T-cell (primary cell): Measurements from ENCODE around the gene SERPINE1. TPM values are rescaled to one million over a fixed set of nuclear protein-coding genes. Genes with fewer than 3 reads are reported as not detected.
A peak's percentile ranks its signal among the peaks of the same experiment; 100 is the strongest.

ENCODE experiments used
- ATAC-seq, 4 experiments: fragments of 200-7000 bp in 3 of 4; fragments of 150-1000 bp in 1 of 4; cut with Tn5 transposase; replicated peaks in 1 of 4; 1 replicate in 3 of 4; 2 replicates in 1 of 4; pipeline ENCODE4 v1.10.0; 2021; ENCODE audit warnings: moderate library complexity in 3 of 4, mild to moderate bottlenecking in 2 of 4, moderate number of reproducible peaks in 1 of 4
- CTCF ChIA-PET, 2 donors: fragments of 300-600 bp; sonication (Branson Sonifier 250); formaldehyde crosslinking; loops; one replicate each; lab custom pipeline; 2022; ENCODE audit warnings: antibody characterized with exemption in 2 of 2; lab: Charles Lee
- POLR2A ChIA-PET, 2 donors: fragments of 300-600 bp; sonication (Branson Sonifier 250); formaldehyde crosslinking; loops; one replicate each; lab custom pipeline; 2022; ENCODE audit warnings: antibody characterized with exemption in 2 of 2; lab: Charles Lee
- DNase-seq, 35 experiments: peaks; one replicate each; pipeline versions ENCODE4 v3.0.0 to v3.0.0-alpha.2; 2013 to 2023
- H3K27ac ChIP-seq: one replicate; pipeline ENCODE4 v1.5.1; 2013; ENCODE audit warnings: low read length
- H3K27me3 ChIP-seq, 2 experiments: replicated peaks in 1 of 2; 1 replicate in 1 of 2; 2 replicates in 1 of 2; pipeline versions ENCODE4 v1.6.1 to v1.7.0; 2013; ENCODE audit warnings: low read length in 1 of 2, mixed read lengths in 1 of 2; ENCODE audit not compliant: control insufficient read depth in 2 of 2, insufficient read depth in 2 of 2; ENCODE audit errors: extremely low read depth in 1 of 2
- H3K36me3 ChIP-seq, 2 donors: 1 replicate in 1 of 2; 2 replicates in 1 of 2; pipeline versions ENCODE4 v1.6.1 to v1.7.0; 2013; ENCODE audit warnings: low read length in 1 of 2; ENCODE audit not compliant: control insufficient read depth in 2 of 2, insufficient read depth in 1 of 2; ENCODE audit errors: extremely low read depth in 1 of 2
- H3K4me1 ChIP-seq, 2 experiments: 1 replicate in 1 of 2; 2 replicates in 1 of 2; pipeline versions ENCODE4 v1.6.1 to v1.7.0; 2013; ENCODE audit warnings: low read length in 2 of 2, mixed read lengths in 1 of 2; ENCODE audit not compliant: insufficient read depth in 2 of 2, control insufficient read depth in 1 of 2; ENCODE audit errors: extremely low read depth in 1 of 2
- H3K4me3 ChIP-seq, 2 donors: 1 replicate in 1 of 2; 2 replicates in 1 of 2; pipeline versions ENCODE4 v1.5.1 to v1.7.0; 2013; ENCODE audit warnings: mild to moderate bottlenecking in 2 of 2, low read length in 1 of 2, moderate library complexity in 1 of 2; ENCODE audit not compliant: control insufficient read depth in 1 of 2; ENCODE audit errors: extremely low read depth in 1 of 2
- H3K9me3 ChIP-seq: 2 replicates; pipeline ENCODE4 v1.7.0; 2013
- H3K27ac Mint-ChIP-seq, 2 donors: one replicate each; pipeline ENCODE4 v1.8.0; 2020 to 2021; ENCODE audit warnings: mild to moderate bottlenecking in 2 of 2, mixed read lengths in 2 of 2
- H3K27me3 Mint-ChIP-seq, 2 donors: one replicate each; pipeline ENCODE4 v1.8.0; 2021 to 2022; ENCODE audit warnings: mixed read lengths in 2 of 2
- H3K36me3 Mint-ChIP-seq: one replicate; pipeline ENCODE4 v1.8.0; 2021; ENCODE audit warnings: mixed read lengths
- H3K4me1 Mint-ChIP-seq, 3 donors: one replicate each; pipeline ENCODE4 v1.8.0; 2020 to 2022; ENCODE audit warnings: mixed read lengths in 3 of 3, mild to moderate bottlenecking in 1 of 3
- H3K4me3 Mint-ChIP-seq, 3 donors: one replicate each; pipeline ENCODE4 v1.8.0; 2020 to 2022; ENCODE audit warnings: mild to moderate bottlenecking in 3 of 3, mixed read lengths in 3 of 3, moderate library complexity in 3 of 3
- H3K9me3 Mint-ChIP-seq, 3 donors: one replicate each; pipeline ENCODE4 v1.8.0; 2020 to 2022; ENCODE audit warnings: mixed read lengths in 3 of 3
- WGBS: methylation state at CpG from one replicate; pipeline ENCODE4 v1.1.5; 2013; ENCODE audit warnings: missing lambda C conversion rate; ENCODE audit not compliant: insufficient coverage; 5-methylcytosine and 5-hydroxymethylcytosine counted together
- total RNA-seq, 35 experiments: library from RNA in 6 of 35; stranded (reverse) in 6 of 35; fragments of 120-200 nt in 1 of 35; gene quantifications; one replicate each; pipeline versions ENCODE4 v1.2.1 to v1.2.4 and lab custom pipeline; 2013 to 2026

SERPINE1 gene
- total RNA-seq, 5 donors from 2014 or later (not counting 1 experiment from before 2014, with no cell fraction given), result 0.18 to 0.79 (median 0.51) TPM; not detected in 1

DNA sequence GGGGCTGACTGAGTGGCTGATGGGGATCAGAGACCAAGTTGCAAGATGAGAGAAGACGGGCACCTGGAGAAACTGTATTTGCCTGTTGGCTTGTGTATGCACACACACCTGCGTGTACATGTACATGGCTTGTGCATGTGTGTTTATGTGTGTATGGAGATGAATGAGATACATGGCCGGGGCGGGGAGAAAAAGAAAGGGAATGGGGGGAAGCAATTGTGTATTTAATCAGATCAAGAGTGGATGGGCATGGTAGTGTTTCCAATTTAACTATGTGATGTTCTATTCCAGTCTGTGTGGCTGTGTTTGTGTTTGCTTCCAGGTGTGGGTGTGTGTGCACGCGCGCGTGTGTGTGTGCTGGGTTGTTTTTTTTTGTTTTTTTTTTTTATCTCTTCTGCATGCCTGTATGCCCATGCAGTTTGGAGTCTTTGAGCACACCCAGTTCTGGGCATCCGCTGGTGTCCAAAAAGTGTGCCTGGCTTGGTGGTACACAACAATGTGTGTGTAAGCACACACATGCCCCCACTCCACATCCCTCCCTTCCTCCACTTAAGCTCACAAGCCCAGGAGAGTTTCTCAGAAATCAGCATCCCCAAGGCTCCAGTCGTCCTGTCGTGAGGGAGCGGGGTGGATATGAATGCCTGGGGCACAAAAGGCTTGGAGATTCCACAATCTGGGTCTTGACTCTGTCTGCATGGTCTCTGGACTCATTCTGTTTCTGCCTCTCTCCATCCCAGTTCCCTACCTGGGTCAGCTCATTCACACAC is 40.9 kb downstream of the SERPINE1 start:
- Histone ChIP-seq H3K36me3 (no peaks in the 10 kb centered on the region), H3K4me1 (peaks cover 40 to 81% of the 10 kb centered on the region in 2 experiments), H3K4me3 (no peak overlapping the region), H3K27me3 (peaks cover 18 to 93% of the 10 kb centered on the region in 2 experiments), H3K9me3 (no peaks in the 10 kb centered on the region), H3K27ac (no peak overlapping the region)
- peaks cover 65 to 74% (median 70%) of the 10 kb centered on the region in 3 donors for H3K4me1 Mint-ChIP-seq
- peaks cover 62 to 77% of the 10 kb centered on the region in 2 donors for H3K27me3 Mint-ChIP-seq
- no peaks in the 10 kb centered on the region for H3K9me3 Mint-ChIP-seq
- DNase-seq (no peak), ATAC-seq (no peak)
- H3K36me3 Mint-ChIP-seq, result no peaks in the 10 kb centered on the region
- WGBS, result 3% methylated on average over 4 of the region's 12 CpGs
- ChIA-PET POLR2A (no interaction called here), CTCF (no interaction called here)
- H3K27ac Mint-ChIP-seq, result peak overlapping the region in 1 of 2 donors; percentile 52
- H3K4me3 Mint-ChIP-seq, result no peak overlapping the region

DNA sequence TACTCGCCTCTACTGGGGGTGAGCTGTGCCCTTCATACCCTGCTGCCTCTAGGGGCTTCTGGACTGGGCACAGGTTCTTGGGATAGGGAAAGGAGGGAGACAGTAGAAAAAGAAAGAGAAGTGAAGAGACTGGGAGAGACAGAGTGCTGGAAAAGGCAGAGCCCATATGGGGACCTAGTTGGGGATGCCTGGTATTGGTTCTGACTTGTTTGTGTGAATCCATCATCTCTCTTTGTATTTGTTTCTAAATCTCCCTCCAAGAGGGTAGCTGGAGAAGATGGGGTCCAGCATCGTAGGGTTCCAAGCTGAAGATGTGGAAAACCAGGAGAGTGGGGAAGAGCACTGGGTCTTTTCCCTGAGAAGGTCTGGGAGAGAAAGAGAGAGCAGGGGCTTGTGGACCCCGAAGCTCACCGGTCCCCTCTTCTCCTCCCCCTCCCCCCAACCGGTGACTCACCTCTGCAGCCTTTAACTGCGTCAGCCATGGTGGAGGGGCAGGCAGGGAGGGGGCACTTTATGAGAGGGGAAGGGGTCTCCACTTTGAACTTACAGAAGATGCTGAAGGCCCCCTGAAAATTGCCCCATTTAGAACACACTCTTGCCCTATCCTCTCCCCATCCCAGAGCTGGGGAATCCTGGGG is 41.6 kb downstream of the SERPINE1 start:
- no peaks in the 10 kb centered on the region for H3K9me3 ChIP-seq
- ChIA-PET POLR2A (no interaction called here), CTCF (interaction anchor here in 1 of 2 donors (0.7 kb wide), 1 partner anchor 26 kb away, joined by 4 read pairs; no protein-coding TSS in a partner anchor)
- Mint-ChIP-seq H3K36me3 (no peaks in the 10 kb centered on the region), H3K4me3 (no peak overlapping the region), H3K27ac (peak overlapping the region in 1 of 2 donors; percentile 52), H3K9me3 (no peaks in the 10 kb centered on the region), H3K27me3 (peaks cover 64 to 79% of the 10 kb centered on the region in 2 donors), H3K4me1 (peaks cover 69 to 77% (median 73%) of the 10 kb centered on the region in 3 donors)
- H3K4me1 ChIP-seq, result peaks cover 41 to 82% of the 10 kb centered on the region in 2 experiments
- H3K4me3 ChIP-seq, result no peak overlapping the region
- WGBS, result no CpG with 5 or more reads among the region's 6 CpGs
- H3K36me3 ChIP-seq, result no peaks in the 10 kb centered on the region
- DNase-seq (no peak), ATAC-seq (no peak)
- H3K27me3 ChIP-seq, result peaks cover 18 to 97% of the 10 kb centered on the region in 2 experiments
- no peak overlapping the region for H3K27ac ChIP-seq

DNA sequence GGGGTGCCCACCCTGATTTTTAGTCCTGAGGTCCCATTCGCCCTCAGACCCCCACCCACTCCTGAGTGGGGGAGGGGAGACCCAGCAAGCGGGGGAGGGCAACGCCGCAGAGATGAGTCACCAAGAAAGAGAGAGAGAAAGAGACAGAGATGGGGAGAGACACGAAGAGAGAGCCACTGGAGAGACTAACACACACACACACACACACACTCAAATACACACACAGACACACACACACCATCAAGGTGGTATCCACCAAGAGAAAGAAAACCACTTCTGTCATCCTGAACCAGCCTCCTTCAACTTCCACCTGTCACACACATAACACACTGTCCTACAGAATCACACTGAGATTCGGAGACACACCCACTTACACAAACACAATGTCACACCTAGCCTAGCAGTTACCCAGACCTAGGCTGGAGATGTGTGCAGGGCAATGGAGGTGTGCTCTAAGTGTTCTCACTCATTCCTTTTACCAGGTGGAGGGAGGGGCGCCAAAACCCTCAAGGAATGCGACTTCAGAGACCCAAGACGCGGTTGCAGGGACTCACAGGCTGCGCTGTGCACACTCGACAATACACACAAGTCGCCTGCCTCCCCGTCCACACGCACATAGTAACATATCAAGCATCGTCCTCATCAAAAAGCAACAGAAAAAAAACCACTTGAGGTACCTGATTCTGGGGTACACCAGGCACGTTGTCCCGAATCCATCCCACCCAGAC is 42.4 kb downstream of the SERPINE1 start:
- no peaks in the 10 kb centered on the region for H3K36me3 ChIP-seq
- CTCF ChIA-PET, result no interaction called here
- DNase-seq (no peak), ATAC-seq (no peak)
- Mint-ChIP-seq H3K27me3 (peaks cover 70 to 84% of the 10 kb centered on the region in 2 donors), H3K9me3 (no peaks in the 10 kb centered on the region), H3K27ac (peak overlapping the region in 1 of 2 donors; percentile 20), H3K4me1 (peaks cover 74 to 83% (median 80%) of the 10 kb centered on the region in 3 donors), H3K36me3 (no peaks in the 10 kb centered on the region), H3K4me3 (peak overlapping the region in 1 of 3 donors; percentile 74)
- H3K27ac ChIP-seq, result no peak overlapping the region
- POLR2A ChIA-PET, result no interaction called here
- peaks cover 36 to 83% of the 10 kb centered on the region in 2 experiments for H3K4me1 ChIP-seq
- peaks cover 18 to 98% of the 10 kb centered on the region in 2 experiments for H3K27me3 ChIP-seq
- H3K9me3 ChIP-seq, result no peaks in the 10 kb centered on the region
- H3K4me3 ChIP-seq, result no peak overlapping the region
- 3% methylated on average over 11 of the region's 18 CpGs for WGBS

DNA sequence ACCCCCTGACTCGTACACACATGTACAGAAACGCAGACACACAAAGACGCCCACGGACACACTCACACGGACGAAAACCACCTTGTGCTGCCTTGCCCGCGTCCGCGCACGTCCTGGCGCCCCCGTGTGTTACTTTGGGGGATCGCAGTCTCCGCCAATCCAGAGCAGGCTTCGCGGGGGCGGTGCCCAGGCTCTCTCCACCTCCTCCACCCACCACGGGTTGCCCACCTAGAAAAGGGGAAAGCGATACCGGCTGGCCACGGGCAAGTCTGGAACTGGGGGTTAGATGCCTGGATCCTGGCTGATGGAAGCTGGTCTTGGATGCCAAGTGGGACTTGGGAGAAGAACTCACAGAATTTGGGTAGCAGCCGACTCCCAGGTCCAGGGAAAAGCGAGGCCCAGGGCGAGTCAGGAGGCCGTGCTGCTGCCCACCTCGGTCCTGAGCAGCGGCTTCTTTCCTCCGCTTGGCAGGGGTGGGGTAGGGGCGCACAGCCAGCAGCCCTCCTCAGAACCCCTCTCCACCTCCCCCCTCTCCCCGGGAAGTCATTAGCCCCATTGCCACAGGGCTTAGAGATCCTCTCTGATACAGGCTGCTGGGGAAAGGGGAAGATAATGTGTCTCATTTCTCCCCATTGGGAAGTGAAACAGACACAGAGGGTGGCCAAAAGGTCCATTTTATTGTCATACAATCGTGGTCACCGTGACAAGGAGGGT is 43.1 kb downstream of the SERPINE1 start:
- Histone ChIP-seq H3K9me3 (no peaks in the 10 kb centered on the region), H3K27me3 (peaks cover 17 to 98% of the 10 kb centered on the region in 2 experiments), H3K4me3 (peak overlapping the region in 1 of 2 donors; percentile 41), H3K4me1 (peaks cover 36 to 80% of the 10 kb centered on the region in 2 experiments), H3K27ac (no peak overlapping the region), H3K36me3 (no peaks in the 10 kb centered on the region)
- DNase-seq (peak; percentile 43 to 87 (median 70)), ATAC-seq (peak; percentile 49 to 65 (median 56))
- Mint-ChIP-seq H3K4me3 (peak overlapping the region in 1 of 3 donors; percentile 74), H3K4me1 (peaks cover 72 to 85% (median 82%) of the 10 kb centered on the region in 3 donors), H3K9me3 (no peaks in the 10 kb centered on the region), H3K27me3 (peaks cover 74 to 84% of the 10 kb centered on the region in 2 donors), H3K36me3 (no peaks in the 10 kb centered on the region), H3K27ac (no peak overlapping the region)
- 4% methylated on average over 21 of the region's 33 CpGs for WGBS
- POLR2A ChIA-PET, result no interaction called here
- CTCF ChIA-PET, result interaction anchor here (1.0 to 2.3 kb wide), 3 partner anchors 21 to 48 kb away, joined by 3 to 27 read pairs (median 4); partner anchors contain the start of gene ZNHIT1 (in 1 of the 2)

DNA sequence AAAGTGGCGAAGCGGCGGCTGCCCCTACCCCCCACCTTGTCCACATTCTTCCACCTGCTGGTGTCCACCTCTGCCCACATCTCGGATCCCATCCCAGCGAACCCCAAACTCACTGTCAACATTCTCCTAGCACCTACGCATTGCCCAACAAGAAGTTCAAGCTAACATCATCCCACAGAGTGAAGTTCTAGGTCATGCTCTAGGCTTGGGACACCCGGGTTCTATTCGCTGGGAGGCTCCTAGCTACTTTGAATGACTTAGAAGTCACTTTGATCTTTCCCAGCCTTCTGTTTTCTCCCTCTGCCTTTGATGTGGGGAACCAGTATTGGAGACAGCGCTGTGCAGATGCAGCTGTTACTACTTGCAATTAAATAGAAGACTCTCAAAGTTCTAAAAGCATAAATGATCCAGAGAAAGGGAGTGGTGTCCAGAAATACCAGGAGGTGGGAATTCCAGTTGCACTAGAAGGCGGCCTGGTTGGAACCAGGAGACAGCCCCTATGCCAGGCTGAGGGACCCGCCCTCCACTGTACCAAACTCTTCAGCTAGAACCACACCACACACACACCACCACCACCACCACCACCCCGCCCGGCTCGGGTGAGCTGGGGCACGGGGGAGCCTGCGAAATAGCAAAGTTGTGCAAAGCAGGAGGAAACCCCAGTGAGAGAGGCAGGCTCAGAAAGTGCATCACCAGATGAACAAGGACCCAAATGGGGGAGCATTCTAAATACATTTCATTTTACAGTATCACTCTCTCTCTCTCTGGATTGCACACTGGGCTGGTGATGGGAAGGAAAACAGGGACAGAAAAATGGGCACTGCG is 43.9 kb downstream of the SERPINE1 start:
- peak overlapping the region in 1 of 2 donors; percentile 41 for H3K4me3 ChIP-seq
- H3K27me3 ChIP-seq, result peaks cover 15 to 99% of the 10 kb centered on the region in 2 experiments
- Mint-ChIP-seq H3K27ac (no peak overlapping the region), H3K36me3 (no peaks in the 10 kb centered on the region), H3K4me1 (peaks cover 64 to 81% (median 77%) of the 10 kb centered on the region in 3 donors), H3K27me3 (peaks cover 75 to 84% of the 10 kb centered on the region in 2 donors), H3K4me3 (peak overlapping the region; percentile 3 to 74 (median 52)), H3K9me3 (no peaks in the 10 kb centered on the region)
- DNase-seq, result peak in 10 of 35 experiments; percentile 20 to 54 (median 42)
- POLR2A ChIA-PET, result no interaction called here
- no peak overlapping the region for H3K27ac ChIP-seq
- H3K9me3 ChIP-seq, result no peaks in the 10 kb centered on the region
- peak in 1 of 4 experiments; percentile 67 for ATAC-seq
- 2% methylated on average over 10 of the region's 17 CpGs for WGBS
- CTCF ChIA-PET, result interaction anchor here (1.0 to 2.3 kb wide), 4 partner anchors 20 to 47 kb away, joined by 3 to 27 read pairs (median 5); partner anchors contain the start of gene ZNHIT1 (in 1 of the 2)
- no peaks in the 10 kb centered on the region for H3K36me3 ChIP-seq
- peaks cover 30 to 72% of the 10 kb centered on the region in 2 experiments for H3K4me1 ChIP-seq
